Measurements from ENCODE around the gene ADD3.
"Not testable (repeated sequence)": the region's sequence is repeated elsewhere in the genome, so short reads cannot be mapped to it uniquely, and the experiment has no call there.

Gene ADD3

GRCh38 chr10:110115784-110116520 lies 108.2 kb downstream of the ADD3 start:
- DNase-seq, result no peak

GRCh38 chr10:110118891-110119621 lies 111.3 kb downstream of the ADD3 start:
- DNase-seq, result no peak

- no peak for DNase-seq
Observed at GRCh38 chr10:110123594-110123993, 115.8 kb downstream of the ADD3 start.

GRCh38 chr10:110129490-110129889 lies 121.7 kb downstream of the ADD3 start:
- DNase-seq, result no peak

GRCh38 chr10:110134917-110135316 lies 127.1 kb downstream of the ADD3 start:
- DNase-seq, result no peak

DNA sequence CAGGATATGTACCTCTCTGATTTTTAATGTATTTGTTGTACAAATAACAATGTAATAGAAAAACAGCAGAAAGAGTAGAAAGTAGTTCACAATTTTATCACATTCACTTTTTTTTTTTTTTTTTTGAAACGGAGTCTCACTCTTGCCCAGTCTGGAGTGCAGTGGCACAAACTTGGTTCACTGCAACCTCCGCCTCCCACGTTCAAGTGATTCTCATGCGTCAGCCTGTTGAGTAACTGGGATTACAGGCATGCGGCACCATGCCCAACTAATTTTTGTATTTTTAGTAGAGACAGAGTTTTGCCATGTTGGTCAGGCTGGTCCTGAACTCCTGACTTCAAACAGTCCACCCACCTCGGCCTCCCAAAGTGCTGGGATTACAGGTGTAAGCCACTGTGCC lies 128.1 kb downstream of the ADD3 start:
- not testable (repeated sequence) for DNase-seq

DNA sequence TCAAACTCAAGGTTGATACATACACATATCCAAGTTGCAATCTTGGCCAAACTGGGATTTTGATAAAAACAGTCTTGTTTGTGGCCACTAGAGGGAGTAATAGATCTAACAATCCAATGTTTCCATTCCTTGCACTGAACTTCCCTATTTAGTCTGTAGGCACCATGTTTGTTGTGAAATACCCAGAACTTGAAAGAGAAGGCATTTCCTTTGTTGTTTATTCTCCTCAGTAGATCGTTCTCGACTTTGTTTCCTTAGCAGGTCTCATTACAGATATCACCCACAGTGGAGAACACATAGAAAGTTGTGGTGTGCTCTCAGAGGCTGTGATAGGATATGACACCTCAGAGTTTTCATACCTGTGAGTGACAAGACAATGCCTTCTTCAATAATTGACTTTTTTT lies 129.4 kb downstream of the ADD3 start:
- DNase-seq, result peak; percentile 57

- DNase-seq, result peak; percentile 58
Observed at GRCh38 chr10:110138197-110138812, 130.5 kb downstream of the ADD3 start.

DNA sequence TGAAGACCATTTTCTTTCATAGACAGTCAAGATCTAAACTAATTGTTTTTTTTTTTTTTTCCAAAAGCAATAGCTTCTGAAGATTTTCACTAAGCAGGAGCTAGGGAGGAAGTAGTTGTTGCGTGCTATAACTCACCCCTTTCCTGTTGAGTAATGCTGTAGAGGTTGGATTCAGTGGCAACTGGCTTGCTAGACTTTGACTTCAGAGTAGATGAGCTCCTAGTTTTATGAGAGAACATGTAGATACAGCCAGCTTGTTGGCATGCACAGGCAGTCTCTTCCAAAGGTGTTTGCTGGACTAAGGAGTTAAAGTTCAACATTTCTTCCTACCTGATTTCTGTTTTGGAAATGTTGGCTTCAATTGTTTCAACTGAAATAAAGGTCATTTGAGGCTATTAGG lies 133.4 kb downstream of the ADD3 start:
- DNase-seq, result no peak

DNA sequence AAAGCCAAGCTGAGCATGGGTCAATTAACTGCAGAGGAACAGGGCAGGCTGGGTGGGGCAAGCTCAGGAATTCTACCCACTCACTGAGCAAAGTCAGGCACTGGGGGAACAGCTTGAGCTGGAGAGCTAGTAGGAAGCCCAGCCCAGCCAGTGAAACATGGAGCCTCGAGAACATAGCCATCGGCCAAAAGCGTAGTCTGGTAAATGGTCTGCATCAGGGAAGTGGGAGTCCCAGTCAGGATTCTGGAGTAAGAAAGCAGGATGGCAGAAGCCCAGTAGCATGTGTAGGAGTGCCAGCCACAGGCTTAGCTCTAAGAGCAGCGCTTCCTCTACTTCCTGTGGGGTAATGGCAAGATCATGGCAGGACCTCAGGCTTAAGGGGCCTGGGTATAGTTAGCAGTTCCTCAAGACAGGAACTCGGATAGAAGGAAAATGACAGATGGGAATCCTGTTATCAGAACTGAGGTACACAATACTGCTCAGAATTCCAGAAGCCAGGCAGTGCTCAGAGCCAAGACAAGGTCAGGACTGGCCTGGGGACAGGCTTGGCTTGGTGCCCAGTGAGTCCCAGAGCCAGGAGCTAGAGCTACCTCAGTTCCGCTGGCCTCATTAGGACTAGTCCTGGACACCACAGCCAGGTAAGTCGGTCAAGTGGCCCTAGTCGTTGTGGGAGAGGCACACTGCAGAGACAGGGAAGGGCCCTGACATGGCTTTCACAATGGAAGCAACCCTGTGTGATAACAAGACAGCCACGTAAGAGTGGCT lies 134.3 kb downstream of the ADD3 start:
- DNase-seq, result no peak

- DNase-seq, result no peak
Observed at GRCh38 chr10:110142965-110143364, 135.2 kb downstream of the ADD3 start.

- DNase-seq, result peak; percentile 33
Observed at GRCh38 chr10:110144507-110144906, 136.7 kb downstream of the ADD3 start.

- no peak for DNase-seq
Observed at GRCh38 chr10:110147961-110148360, 140.2 kb downstream of the ADD3 start.

GRCh38 chr10:110149259-110149658 lies 141.5 kb downstream of the ADD3 start:
- DNase-seq, result no peak

DNA sequence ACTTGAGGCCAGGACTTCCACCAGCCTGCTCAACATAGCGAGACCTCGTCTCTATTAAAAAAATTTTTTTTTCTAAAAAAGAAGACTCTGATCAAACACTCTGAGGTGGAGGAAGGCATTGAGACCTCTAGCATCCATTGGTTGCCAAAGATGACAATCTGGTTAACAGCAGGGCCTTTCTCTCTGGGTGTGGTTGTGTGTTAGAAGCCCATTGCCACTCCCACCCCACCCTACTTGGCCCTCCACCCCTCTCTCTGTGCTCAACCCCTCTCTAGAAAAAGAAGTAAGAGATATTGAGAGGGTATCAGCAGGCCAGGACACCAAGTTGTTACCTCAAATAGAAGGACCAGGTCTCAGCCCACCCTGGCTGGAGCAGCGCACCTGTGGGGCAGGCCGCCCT lies 142.3 kb downstream of the ADD3 start:
- no peak for DNase-seq

- DNase-seq, result no peak
Observed at GRCh38 chr10:110150981-110151380, 143.2 kb downstream of the ADD3 start.

DNA sequence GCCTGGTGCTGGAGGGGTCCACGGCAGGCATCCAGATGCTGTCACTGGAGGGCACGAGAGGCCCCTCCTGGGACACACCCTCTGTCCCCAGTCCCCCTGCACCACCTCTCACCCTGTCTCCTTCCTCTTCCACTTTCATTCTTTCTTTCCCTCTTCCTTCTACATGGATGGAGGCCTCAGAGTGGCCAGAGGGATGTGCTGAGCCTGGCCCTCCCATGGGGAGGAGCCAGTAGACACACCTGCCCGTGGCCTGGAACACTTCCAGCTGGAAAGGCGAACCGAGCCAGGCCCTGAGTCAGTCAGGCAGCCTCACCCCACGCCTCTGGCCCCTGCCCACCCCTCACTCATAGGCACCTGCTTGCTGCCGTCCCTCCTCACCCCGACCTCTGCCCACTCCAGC lies 143.7 kb downstream of the ADD3 start:
- DNase-seq, result peak; percentile 35

DNA sequence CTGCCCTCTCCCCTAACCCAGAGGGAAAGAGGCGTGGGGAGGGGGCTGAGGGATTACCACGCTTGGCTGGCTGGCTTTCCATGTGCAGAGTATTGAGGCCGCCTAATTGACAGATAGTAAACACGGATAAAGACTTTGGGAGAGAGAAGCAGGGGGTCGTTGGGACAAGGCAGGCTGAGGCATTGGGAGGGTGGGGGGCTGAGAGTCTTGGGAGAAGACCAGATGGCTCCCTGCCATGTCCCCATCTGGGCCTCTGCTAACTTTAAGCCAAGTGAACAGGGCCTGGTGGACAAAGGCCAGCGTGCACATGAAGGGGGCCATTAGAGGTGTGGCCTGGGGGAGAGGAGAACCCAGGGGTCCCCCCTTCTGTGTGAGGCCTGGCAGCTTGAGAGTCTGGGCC lies 144.2 kb downstream of the ADD3 start:
- DNase-seq, result no peak

GRCh38 chr10:110153396-110153795 lies 145.6 kb downstream of the ADD3 start:
- no peak for DNase-seq

- DNase-seq, result no peak
Observed at GRCh38 chr10:110156046-110156445, 148.3 kb downstream of the ADD3 start.

DNA sequence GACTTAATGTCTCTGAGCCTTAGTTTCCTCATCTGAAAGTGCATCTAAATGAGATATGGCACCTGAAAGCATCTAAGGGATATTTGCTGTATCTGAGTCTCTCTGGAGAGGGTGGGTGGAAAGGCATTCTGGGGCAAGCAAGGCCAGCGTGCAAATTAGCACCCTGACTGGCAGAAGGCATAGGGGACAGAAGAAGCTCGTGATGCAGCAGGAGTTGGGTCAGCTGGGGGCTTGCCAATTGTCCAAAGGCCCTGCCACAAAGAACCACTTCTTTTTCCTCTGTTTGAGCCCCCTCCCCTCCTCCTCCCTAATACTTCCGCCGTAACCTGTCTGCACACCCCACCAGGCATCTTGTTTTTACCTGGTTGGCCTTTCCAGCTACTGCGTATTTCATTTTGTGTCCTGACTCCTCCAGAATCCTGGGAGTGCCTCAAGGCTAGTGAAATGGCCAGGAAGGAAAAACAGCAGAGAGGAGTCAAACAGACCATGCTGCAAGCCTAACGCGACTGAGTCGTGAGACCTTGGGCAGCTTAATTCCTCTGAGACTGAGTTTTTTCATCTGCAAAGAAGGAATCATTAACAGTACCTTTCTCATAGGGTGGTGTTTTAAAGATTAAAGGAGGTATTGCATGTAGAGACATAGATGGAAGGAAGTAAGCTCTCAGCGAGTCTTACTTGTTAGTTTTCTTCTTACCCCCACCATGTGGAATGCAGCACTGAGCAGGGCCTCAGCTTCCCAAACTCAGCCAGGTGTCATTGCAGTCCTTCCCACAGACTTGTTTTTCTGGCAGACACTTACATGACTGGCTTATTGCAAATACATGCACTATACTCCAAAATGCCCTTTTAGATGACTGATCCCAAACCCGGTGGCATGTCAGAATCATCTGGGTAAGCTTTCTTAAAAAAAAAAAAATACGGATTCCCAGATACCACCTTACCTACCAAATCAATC lies 150.5 kb downstream of the ADD3 start:
- DNase-seq, result no peak

DNA sequence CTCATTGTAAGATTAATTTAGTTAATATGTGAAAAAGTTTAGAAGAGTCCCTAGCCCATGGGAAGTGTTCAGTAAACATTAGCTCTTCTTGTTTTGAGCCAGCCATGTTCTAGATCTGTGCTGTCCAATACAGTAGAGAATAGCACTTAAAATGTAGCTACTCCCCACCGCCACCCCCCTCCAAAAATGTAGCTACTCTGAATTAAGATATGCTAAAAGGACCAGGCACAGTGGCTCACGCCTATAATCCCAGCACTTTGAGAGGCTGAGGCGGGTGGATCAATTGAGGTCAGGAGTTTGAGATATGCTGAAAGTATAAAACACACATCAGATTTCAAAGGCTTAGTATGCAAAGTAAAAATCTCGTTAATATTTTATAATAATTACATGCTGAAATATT lies 152.3 kb downstream of the ADD3 start:
- DNase-seq, result no peak

All from NCI-H1436 (cell line).